ENCODE results near the gene ANKRD2. TPM values are rescaled to one million over a fixed set of nuclear protein-coding genes. Genes with fewer than 3 reads are reported as not detected.
"Not testable (repeated sequence)": the region's sequence is repeated elsewhere in the genome, so short reads cannot be mapped to it uniquely, and the experiment has no call there.

Gene ANKRD2, protein sequence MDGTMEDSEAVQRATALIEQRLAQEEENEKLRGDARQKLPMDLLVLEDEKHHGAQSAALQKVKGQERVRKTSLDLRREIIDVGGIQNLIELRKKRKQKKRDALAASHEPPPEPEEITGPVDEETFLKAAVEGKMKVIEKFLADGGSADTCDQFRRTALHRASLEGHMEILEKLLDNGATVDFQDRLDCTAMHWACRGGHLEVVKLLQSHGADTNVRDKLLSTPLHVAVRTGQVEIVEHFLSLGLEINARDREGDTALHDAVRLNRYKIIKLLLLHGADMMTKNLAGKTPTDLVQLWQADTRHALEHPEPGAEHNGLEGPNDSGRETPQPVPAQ
- 0.05 and 0.06 TPM in 2 replicates for polyA plus RNA-seq (2011; rRNA removed)
- not detected in 2 replicates for polyA minus RNA-seq (2011; rRNA and poly(A)+ RNA removed)

DNA sequence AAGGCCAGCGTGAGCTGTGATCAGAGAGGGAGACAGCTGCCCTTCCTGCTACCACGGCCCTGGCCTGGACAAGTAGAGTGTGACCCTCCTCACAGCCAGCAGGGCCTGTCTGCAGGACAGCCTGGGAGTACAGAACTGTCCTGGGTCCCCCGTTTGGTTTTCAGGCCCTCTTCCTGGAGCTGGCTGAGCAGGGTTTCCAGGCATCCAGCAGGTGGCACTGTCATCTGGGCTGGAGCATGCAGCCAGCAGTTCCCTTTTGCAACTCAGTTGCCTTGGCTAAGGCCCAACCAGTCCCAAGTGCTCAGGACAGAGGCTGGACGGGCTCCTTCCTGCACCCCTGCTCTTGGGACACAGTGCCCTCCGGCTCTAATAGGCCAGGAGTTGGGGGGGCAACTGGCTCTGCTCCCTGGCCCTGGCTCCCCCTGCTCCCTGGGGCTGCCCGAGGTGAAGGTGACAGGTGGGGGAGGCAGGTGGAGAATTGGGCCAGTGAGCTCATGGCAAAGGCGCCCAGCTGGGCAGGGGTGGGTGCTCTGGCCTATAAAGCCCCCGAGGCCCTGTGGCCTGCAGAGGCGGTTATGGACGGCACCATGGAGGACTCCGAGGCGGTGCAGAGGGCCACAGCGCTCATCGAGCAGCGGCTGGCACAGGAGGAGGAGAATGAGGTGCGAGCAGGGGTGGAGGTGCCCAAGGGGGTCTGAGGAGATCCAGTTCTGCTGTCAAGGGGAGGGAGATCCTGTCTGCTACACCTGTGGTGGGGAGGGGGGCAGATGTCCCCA lies at the start of gene ANKRD2:
ANKRD2 (plus strand) TSS at position 566 of the 776 bp plus-strand sequence; CDS start at position 576, 10 bp downstream.
- DNase-seq (ENCODE audit: low read depth, low spot score): peak; percentile 52
- TF ChIP-seq, protein P1, sequence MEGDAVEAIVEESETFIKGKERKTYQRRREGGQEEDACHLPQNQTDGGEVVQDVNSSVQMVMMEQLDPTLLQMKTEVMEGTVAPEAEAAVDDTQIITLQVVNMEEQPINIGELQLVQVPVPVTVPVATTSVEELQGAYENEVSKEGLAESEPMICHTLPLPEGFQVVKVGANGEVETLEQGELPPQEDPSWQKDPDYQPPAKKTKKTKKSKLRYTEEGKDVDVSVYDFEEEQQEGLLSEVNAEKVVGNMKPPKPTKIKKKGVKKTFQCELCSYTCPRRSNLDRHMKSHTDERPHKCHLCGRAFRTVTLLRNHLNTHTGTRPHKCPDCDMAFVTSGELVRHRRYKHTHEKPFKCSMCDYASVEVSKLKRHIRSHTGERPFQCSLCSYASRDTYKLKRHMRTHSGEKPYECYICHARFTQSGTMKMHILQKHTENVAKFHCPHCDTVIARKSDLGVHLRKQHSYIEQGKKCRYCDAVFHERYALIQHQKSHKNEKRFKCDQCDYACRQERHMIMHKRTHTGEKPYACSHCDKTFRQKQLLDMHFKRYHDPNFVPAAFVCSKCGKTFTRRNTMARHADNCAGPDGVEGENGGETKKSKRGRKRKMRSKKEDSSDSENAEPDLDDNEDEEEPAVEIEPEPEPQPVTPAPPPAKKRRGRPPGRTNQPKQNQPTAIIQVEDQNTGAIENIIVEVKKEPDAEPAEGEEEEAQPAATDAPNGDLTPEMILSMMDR (IDR thresholded peaks at IDR 0.05; ENCODE audit: low read depth, low read length): peak; percentile 92
- POLR2A ChIA-PET: no interaction called here
- Histone ChIP-seq H3K4me3 (ENCODE audit: low read depth, low read length) (no peak within 1 kb of the TSS), H3K9me3 (ENCODE audit: control insufficient read depth, insufficient read depth, low read length) (no peaks in the 10 kb centered on the region), H3K27ac (ENCODE audit: low read depth, low read length) (no peak within 1 kb of the TSS), H3K27me3 (ENCODE audit: control insufficient read depth, insufficient read depth, low read length) (no peaks in the 10 kb centered on the region)
- CTCF ChIA-PET: interaction anchor here (0.5 to 2.9 kb wide), 38 partner anchors 8 to 194 kb away, joined by 3 to 22 read pairs (median 4); partner anchors contain the start of genes HOGA1, PI4K2A and ZFYVE27

DNA sequence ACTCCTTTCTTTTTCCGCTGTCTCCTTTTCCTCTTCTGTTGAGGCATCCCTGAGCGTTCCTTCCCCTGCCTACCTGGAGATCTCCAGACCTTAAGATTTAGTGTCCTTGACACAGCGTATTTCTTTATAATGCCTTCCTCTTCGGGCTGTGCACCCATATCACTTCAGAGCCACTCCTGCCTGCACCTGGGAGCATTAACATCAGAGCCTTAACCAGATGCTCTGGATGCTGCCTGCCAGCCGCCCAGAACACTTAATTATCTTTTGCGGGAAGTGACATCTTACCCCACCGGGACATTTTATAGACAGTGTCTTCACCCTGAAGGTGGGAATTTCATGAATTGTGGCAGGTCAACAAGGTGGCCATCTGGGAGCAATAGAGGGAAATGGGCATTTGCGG lies 49.6 kb upstream of the ANKRD2 start:
- Histone ChIP-seq H3K9me3 (ENCODE audit: control insufficient read depth, insufficient read depth, low read length) (no peaks in the 10 kb centered on the region), H3K27me3 (ENCODE audit: control insufficient read depth, insufficient read depth, low read length) (no peaks in the 10 kb centered on the region), H3K27ac (ENCODE audit: low read depth, low read length) (no peak overlapping the region), H3K4me3 (ENCODE audit: low read depth, low read length) (no peak overlapping the region)
- CTCF ChIA-PET: interaction anchor here (1.7 kb wide), 1 partner anchor 31 kb away, joined by 8 read pairs; no protein-coding TSS in a partner anchor
- POLR2A ChIA-PET: no interaction called here
- TF ChIP-seq, protein P1 (IDR thresholded peaks at IDR 0.05; ENCODE audit: low read depth, low read length): no peak
- no peak for DNase-seq (ENCODE audit: low read depth, low spot score)

DNA sequence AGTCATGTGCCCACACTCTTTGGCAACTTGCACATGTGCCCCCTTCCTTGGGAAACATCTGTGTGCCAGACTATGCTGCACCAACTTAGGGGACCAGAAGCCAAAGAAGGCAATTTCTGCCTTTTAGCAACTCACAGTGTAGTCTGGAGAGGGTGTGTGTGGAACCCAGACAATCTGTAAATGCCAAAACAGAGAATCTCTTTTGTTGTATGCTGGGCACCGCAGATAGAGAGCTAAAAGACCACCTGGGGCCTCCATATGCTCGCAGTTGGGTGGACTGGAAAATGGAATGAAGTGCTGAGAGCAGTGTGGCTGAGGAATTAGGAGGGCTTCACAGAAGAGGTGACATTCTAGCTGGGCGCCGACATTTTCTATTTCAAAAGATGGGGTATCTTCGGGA lies 47.5 kb upstream of the ANKRD2 start:
- DNase-seq (ENCODE audit: low read depth, low spot score): no peak
- TF ChIP-seq, protein P1 (IDR thresholded peaks at IDR 0.05; ENCODE audit: low read depth, low read length): no peak
- Histone ChIP-seq H3K9me3 (ENCODE audit: control insufficient read depth, insufficient read depth, low read length) (no peaks in the 10 kb centered on the region), H3K27me3 (ENCODE audit: control insufficient read depth, insufficient read depth, low read length) (no peaks in the 10 kb centered on the region), H3K4me3 (ENCODE audit: low read depth, low read length) (no peak overlapping the region), H3K27ac (ENCODE audit: low read depth, low read length) (no peak overlapping the region)
- CTCF ChIA-PET: no interaction called here
- POLR2A ChIA-PET: no interaction called here

GRCh38 chr10:97525683-97526110 lies 46.9 kb upstream of the ANKRD2 start:
- POLR2A ChIA-PET: no interaction called here
- TF ChIP-seq, protein P1 (IDR thresholded peaks at IDR 0.05; ENCODE audit: low read depth, low read length): no peak
- Histone ChIP-seq H3K27ac (ENCODE audit: low read depth, low read length) (no peak overlapping the region), H3K27me3 (ENCODE audit: control insufficient read depth, insufficient read depth, low read length) (no peaks in the 10 kb centered on the region), H3K4me3 (ENCODE audit: low read depth, low read length) (no peak overlapping the region), H3K9me3 (ENCODE audit: control insufficient read depth, insufficient read depth, low read length) (no peaks in the 10 kb centered on the region)
- CTCF ChIA-PET: no interaction called here
- DNase-seq (ENCODE audit: low read depth, low spot score): no peak

- CTCF ChIA-PET; DNase-seq (ENCODE audit: low read depth, low spot score); POLR2A ChIA-PET: not testable (repeated sequence)
Measured at GRCh38 chr10:97528876-97529275, 43.7 kb upstream of the ANKRD2 start.

More at GRCh38 chr10:97528876-97529275, 43.7 kb upstream of the ANKRD2 start:
- H3K27me3 ChIP-seq (ENCODE audit: control insufficient read depth, insufficient read depth, low read length); H3K9me3 ChIP-seq (ENCODE audit: control insufficient read depth, insufficient read depth, low read length); H3K4me3 ChIP-seq (ENCODE audit: low read depth, low read length); H3K27ac ChIP-seq (ENCODE audit: low read depth, low read length): not testable (repeated sequence)

Measured in AG04450 (cell line).